ENCODE measurements around the gene SHOC1.

Gene SHOC1

DNA sequence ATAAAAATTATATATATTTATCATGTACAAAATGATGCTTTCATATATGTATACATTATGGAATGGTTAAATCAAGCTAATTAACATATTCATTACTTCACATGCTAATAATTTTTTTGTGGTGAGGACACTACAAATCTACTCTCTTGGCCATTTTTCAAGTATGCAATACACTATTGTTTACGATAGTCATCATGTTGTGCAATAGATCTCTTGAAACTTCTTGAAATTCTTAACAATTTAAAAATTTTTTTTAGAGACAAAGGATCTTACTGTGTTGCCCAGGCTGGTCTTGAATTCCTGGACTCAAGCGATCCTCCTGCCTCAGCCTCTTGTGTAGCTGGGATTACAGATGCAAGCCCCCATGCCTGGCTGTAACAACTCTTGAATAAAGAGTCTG, 45.2 kb upstream of the SHOC1 start (continued):
- TF ChIP-seq, protein P1, sequence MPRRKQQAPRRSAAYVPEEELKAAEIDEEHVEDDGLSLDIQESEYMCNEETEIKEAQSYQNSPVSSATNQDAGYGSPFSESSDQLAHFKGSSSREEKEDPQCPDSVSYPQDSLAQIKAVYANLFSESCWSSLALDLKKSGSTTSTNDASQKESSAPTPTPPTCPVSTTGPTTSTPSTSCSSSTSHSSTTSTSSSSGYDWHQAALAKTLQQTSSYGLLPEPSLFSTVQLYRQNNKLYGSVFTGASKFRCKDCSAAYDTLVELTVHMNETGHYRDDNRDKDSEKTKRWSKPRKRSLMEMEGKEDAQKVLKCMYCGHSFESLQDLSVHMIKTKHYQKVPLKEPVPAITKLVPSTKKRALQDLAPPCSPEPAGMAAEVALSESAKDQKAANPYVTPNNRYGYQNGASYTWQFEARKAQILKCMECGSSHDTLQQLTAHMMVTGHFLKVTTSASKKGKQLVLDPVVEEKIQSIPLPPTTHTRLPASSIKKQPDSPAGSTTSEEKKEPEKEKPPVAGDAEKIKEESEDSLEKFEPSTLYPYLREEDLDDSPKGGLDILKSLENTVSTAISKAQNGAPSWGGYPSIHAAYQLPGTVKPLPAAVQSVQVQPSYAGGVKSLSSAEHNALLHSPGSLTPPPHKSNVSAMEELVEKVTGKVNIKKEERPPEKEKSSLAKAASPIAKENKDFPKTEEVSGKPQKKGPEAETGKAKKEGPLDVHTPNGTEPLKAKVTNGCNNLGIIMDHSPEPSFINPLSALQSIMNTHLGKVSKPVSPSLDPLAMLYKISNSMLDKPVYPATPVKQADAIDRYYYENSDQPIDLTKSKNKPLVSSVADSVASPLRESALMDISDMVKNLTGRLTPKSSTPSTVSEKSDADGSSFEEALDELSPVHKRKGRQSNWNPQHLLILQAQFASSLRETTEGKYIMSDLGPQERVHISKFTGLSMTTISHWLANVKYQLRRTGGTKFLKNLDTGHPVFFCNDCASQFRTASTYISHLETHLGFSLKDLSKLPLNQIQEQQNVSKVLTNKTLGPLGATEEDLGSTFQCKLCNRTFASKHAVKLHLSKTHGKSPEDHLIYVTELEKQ (tag by site-specific recombination; IDR thresholded peaks at IDR 0.05; ENCODE audit: borderline replicate concordance), result no peak
- TF ChIP-seq, protein P2, sequence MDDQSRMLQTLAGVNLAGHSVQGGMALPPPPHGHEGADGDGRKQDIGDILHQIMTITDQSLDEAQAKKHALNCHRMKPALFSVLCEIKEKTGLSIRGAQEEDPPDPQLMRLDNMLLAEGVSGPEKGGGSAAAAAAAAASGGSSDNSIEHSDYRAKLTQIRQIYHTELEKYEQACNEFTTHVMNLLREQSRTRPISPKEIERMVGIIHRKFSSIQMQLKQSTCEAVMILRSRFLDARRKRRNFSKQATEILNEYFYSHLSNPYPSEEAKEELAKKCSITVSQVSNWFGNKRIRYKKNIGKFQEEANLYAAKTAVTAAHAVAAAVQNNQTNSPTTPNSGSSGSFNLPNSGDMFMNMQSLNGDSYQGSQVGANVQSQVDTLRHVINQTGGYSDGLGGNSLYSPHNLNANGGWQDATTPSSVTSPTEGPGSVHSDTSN (CRISPR knock-in tag; IDR thresholded peaks at IDR 0.05), result no peak

DNA sequence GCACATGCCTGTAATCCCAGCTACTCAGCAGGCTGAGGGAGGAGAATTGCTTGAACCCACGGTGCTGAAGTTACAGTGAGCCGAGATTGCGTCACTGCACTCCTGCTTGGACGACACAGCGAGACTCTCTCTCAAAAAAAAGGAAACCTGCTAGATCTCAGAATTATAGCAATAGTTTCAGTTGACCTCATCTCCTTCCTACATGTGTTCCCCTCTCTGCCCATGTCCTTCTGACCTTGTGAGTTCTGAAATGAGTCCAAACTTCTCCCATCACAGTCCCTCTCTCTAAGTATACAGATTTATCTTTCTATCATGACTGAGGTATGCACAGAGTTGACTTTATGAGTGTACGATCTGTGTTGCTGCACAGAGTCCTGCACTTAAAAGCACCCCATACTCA, 44.6 kb upstream of the SHOC1 start:
- Histone ChIP-seq H3K36me3 (ENCODE audit: control insufficient read depth in 2 of 2, insufficient read depth in 1 of 2, low read length in 2 of 2) (no peaks in the 10 kb centered on the region), H3K27ac (ENCODE audit: extremely low read depth, low read depth, low read length) (no peak overlapping the region), H3K4me1 (ENCODE audit: control insufficient read depth, insufficient read depth, low read length) (no peaks in the 10 kb centered on the region), H3K4me3 (ENCODE audit: low read depth, low read length) (no peak overlapping the region), H3K9me3 (ENCODE audit: control insufficient read depth, insufficient read depth, low read depth, low read length) (no peaks in the 10 kb centered on the region)
- ChIA-PET POLR2A (no interaction called here), CTCF (no interaction called here)
- TF ChIP-seq, protein P3, sequence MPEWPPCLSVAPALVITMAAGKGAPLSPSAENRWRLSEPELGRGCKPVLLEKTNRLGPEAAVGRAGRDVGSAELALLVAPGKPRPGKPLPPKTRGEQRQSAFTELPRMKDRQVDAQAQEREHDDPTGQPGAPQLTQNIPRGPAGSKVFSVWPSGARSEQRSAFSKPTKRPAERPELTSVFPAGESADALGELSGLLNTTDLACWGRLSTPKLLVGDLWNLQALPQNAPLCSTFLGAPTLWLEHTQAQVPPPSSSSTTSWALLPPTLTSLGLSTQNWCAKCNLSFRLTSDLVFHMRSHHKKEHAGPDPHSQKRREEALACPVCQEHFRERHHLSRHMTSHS (tag by site-specific recombination; IDR thresholded peaks at IDR 0.05), result no peak
- no peak for TF ChIP-seq SCRT2 (tag by site-specific recombination; IDR thresholded peaks at IDR 0.05)
- no peak for TF ChIP-seq ZNF24 (tag by site-specific recombination; IDR thresholded peaks at IDR 0.05)
- TF ChIP-seq ZNF664 (tag by site-specific recombination; IDR thresholded peaks at IDR 0.05), result no peak
- TF ChIP-seq OVOL3 (tag by site-specific recombination; IDR thresholded peaks at IDR 0.05), result no peak
- no peak for TF ChIP-seq ZNF311 (tag by site-specific recombination; IDR thresholded peaks at IDR 0.05; ENCODE audit: borderline replicate concordance)
- TF ChIP-seq ZNF354C (tag by site-specific recombination; IDR thresholded peaks at IDR 0.05; ENCODE audit: borderline replicate concordance, low read depth), result no peak
- TF ChIP-seq ZNF660 (tag by site-specific recombination; IDR thresholded peaks at IDR 0.05), result no peak
- TF ChIP-seq ZNF292 (tag by site-specific recombination; IDR thresholded peaks at IDR 0.05; ENCODE audit: borderline replicate concordance, low read depth), result no peak
- no peak for TF ChIP-seq OSR2 (tag by site-specific recombination; IDR thresholded peaks at IDR 0.05)
- no peak for TF ChIP-seq ZFP37 (tag by site-specific recombination; IDR thresholded peaks at IDR 0.05)
- TF ChIP-seq ZNF426 (tag by site-specific recombination; IDR thresholded peaks at IDR 0.05), result no peak
- TF ChIP-seq, protein P4, sequence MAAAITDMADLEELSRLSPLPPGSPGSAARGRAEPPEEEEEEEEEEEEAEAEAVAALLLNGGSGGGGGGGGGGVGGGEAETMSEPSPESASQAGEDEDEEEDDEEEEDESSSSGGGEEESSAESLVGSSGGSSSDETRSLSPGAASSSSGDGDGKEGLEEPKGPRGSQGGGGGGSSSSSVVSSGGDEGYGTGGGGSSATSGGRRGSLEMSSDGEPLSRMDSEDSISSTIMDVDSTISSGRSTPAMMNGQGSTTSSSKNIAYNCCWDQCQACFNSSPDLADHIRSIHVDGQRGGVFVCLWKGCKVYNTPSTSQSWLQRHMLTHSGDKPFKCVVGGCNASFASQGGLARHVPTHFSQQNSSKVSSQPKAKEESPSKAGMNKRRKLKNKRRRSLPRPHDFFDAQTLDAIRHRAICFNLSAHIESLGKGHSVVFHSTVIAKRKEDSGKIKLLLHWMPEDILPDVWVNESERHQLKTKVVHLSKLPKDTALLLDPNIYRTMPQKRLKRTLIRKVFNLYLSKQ (tag by site-specific recombination; IDR thresholded peaks at IDR 0.05; ENCODE audit: borderline replicate concordance), result no peak
- TF ChIP-seq ZNF155 (tag by site-specific recombination; IDR thresholded peaks at IDR 0.05), result no peak
- TF ChIP-seq GLIS1 (tag by site-specific recombination; IDR thresholded peaks at IDR 0.05), result no peak
- TF ChIP-seq GLI4 (tag by site-specific recombination; IDR thresholded peaks at IDR 0.05), result no peak
- no peak for TF ChIP-seq ZNF621 (tag by site-specific recombination; IDR thresholded peaks at IDR 0.05)
- TF ChIP-seq, protein P5, sequence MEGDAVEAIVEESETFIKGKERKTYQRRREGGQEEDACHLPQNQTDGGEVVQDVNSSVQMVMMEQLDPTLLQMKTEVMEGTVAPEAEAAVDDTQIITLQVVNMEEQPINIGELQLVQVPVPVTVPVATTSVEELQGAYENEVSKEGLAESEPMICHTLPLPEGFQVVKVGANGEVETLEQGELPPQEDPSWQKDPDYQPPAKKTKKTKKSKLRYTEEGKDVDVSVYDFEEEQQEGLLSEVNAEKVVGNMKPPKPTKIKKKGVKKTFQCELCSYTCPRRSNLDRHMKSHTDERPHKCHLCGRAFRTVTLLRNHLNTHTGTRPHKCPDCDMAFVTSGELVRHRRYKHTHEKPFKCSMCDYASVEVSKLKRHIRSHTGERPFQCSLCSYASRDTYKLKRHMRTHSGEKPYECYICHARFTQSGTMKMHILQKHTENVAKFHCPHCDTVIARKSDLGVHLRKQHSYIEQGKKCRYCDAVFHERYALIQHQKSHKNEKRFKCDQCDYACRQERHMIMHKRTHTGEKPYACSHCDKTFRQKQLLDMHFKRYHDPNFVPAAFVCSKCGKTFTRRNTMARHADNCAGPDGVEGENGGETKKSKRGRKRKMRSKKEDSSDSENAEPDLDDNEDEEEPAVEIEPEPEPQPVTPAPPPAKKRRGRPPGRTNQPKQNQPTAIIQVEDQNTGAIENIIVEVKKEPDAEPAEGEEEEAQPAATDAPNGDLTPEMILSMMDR (tag by site-specific recombination; IDR thresholded peaks at IDR 0.05), result no peak

All from HEK293 (cell line).